Hepatocyte (in vitro differentiated cells): Measurements from ENCODE around the gene UBL4A. TPM values are rescaled to one million over a fixed set of nuclear protein-coding genes. Genes with fewer than 3 reads are reported as not detected.

Experiments
- DNase-seq: peaks from one replicate; pipeline ENCODE4 v3.0.0-alpha.2; 2016; ENCODE audit warnings: low spot score
- H2AFZ ChIP-seq: fragments of 200-600 bp; sonication (generic); 2 replicates; pipeline ENCODE4 v1.6.0; 2016; ENCODE audit warnings: antibody characterized with exemption, mild to moderate bottlenecking
- H3K27ac ChIP-seq: fragments of 200-600 bp; sonication (generic); 2 replicates; pipeline ENCODE4 v1.5.1; 2016; ENCODE audit warnings: mild to moderate bottlenecking
- H3K27me3 ChIP-seq: fragments of 200-600 bp; sonication (generic); 2 replicates; pipeline ENCODE4 v1.6.1; 2016
- H3K36me3 ChIP-seq: fragments of 200-600 bp; sonication (generic); replicated peaks from 2 replicates; pipeline ENCODE4 v1.5.1; 2016; ENCODE audit warnings: low read depth; ENCODE audit not compliant: insufficient read depth
- H3K4me1 ChIP-seq: fragments of 200-600 bp; sonication (generic); 2 replicates; pipeline ENCODE4 v1.5.1; 2016; ENCODE audit warnings: mild to moderate bottlenecking, moderate library complexity; ENCODE audit not compliant: insufficient read depth
- H3K4me2 ChIP-seq: fragments of 200-600 bp; sonication (generic); 2 replicates; pipeline ENCODE4 v1.6.0; 2016
- H3K4me3 ChIP-seq: fragments of 200-600 bp; sonication (generic); 2 replicates; pipeline ENCODE4 v1.5.1; 2016; ENCODE audit warnings: mild to moderate bottlenecking
- H3K79me2 ChIP-seq: fragments of 200-600 bp; sonication (generic); 2 replicates; pipeline ENCODE4 v1.6.0; 2017; ENCODE audit warnings: mild to moderate bottlenecking
- H3K9me2 ChIP-seq: fragments of 200-600 bp; sonication (generic); replicated peaks from 2 replicates; pipeline ENCODE4 v1.6.0; 2017; ENCODE audit warnings: mild to moderate bottlenecking; ENCODE audit not compliant: insufficient read depth
- H3K9me3 ChIP-seq: fragments of 200-600 bp; sonication (generic); 2 replicates; pipeline ENCODE4 v1.5.1; 2016; ENCODE audit warnings: low read depth, mild to moderate bottlenecking
- H4K20me1 ChIP-seq: fragments of 200-600 bp; sonication (generic); 2 replicates; pipeline ENCODE4 v1.6.0; 2016; ENCODE audit warnings: mild to moderate bottlenecking; ENCODE audit not compliant: insufficient read depth, poor library complexity, severe bottlenecking
- CTCF ChIP-seq: fragments of 200-600 bp; sonication (generic); IDR thresholded peaks from 2 replicates; pipeline ENCODE4 v1.5.1; 2016; ENCODE audit warnings: antibody characterized with exemption, mild to moderate bottlenecking; ENCODE audit not compliant: poor library complexity
- EZH2 ChIP-seq: fragments of 200-600 bp; sonication (generic); IDR thresholded peaks from 2 replicates; pipeline ENCODE4 v1.6.1; 2016; ENCODE audit warnings: antibody characterized with exemption, mild to moderate bottlenecking, borderline replicate concordance
- EZH2phosphoT487 ChIP-seq: fragments of 200-600 bp; sonication (generic); IDR thresholded peaks from one replicate; pipeline ENCODE4 v1.6.1; 2018; ENCODE audit warnings: antibody characterized with exemption, mild to moderate bottlenecking, low read depth, moderate library complexity; ENCODE audit not compliant: unreplicated experiment, severe bottlenecking
- WGBS: methylation state at CpG from one replicate; pipeline ENCODE4 v1.1.6; 2016; ENCODE audit warnings: low lambda C conversion rate; ENCODE audit errors: missing lambda C conversion rate; 5-methylcytosine and 5-hydroxymethylcytosine counted together
- polyA plus RNA-seq: library from polyadenylated mRNA; unstranded; fragments of >200 nt; fragmentation: Nextera tagmentation; extraction: Ambion mirVana; gene quantifications from 2 replicates; pipeline ENCODE4 v1.2.1, GENCODE V29; 2016
- total RNA-seq: library from RNA; depleted of rRNA; stranded (reverse); fragments of >200 nt; gene quantifications from 2 replicates; pipeline ENCODE4 v1.2.3, GENCODE V29; 2014

UBL4A gene
- total and polyA plus RNA-seq, 2 experiments from 2014 or later = 25.0 to 34.0 TPM

- DNase-seq = no peak
- H3K79me2 ChIP-seq = no peaks in the 10 kb centered on the region
- no peak overlapping the region for H2AFZ ChIP-seq
- no peaks in the 10 kb centered on the region for H3K9me2 ChIP-seq
- TF ChIP-seq CTCF = no peak
- no peak for TF ChIP-seq EZH2
- TF ChIP-seq EZH2phosphoT487 = no peak
- no peaks in the 10 kb centered on the region for H3K4me1 ChIP-seq
- no peak overlapping the region for H3K4me3 ChIP-seq
- H4K20me1 ChIP-seq = no peaks in the 10 kb centered on the region
- no peaks in the 10 kb centered on the region for H3K36me3 ChIP-seq
- H3K27ac ChIP-seq = no peak overlapping the region
- H3K4me2 ChIP-seq = no peak overlapping the region
- no peaks in the 10 kb centered on the region for H3K9me3 ChIP-seq
- whole genome bisulfite sequencing = 99% methylated on average over 20 of the region's 23 CpGs
- no peaks in the 10 kb centered on the region for H3K27me3 ChIP-seq
Observed at GRCh38 chrX:154468217-154468616, 18.2 kb downstream of the UBL4A start.

GRCh38 chrX:154467556-154467955 is 18.9 kb downstream of the UBL4A start:
- WGBS = 97% methylated on average over 12 of the region's 21 CpGs
- Histone ChIP-seq H3K79me2 (no peaks in the 10 kb centered on the region), H3K36me3 (no peaks in the 10 kb centered on the region), H3K27ac (no peak overlapping the region), H3K4me2 (no peak overlapping the region), H3K9me3 (no peaks in the 10 kb centered on the region), H3K27me3 (no peaks in the 10 kb centered on the region), H3K9me2 (no peaks in the 10 kb centered on the region), H3K4me1 (no peaks in the 10 kb centered on the region), H2AFZ (no peak overlapping the region), H4K20me1 (no peaks in the 10 kb centered on the region), H3K4me3 (no peak overlapping the region)
- TF ChIP-seq EZH2phosphoT487 (no peak), CTCF (no peak), EZH2 (no peak)
- no peak for DNase-seq

- no peaks in the 10 kb centered on the region for H3K9me3 ChIP-seq
- WGBS = 95% methylated on average over 15 of the region's 15 CpGs
- H3K4me2 ChIP-seq = no peak overlapping the region
- H3K79me2 ChIP-seq = no peaks in the 10 kb centered on the region
- no peak for TF ChIP-seq EZH2phosphoT487
- TF ChIP-seq CTCF = no peak
- TF ChIP-seq EZH2 = no peak
- no peaks in the 10 kb centered on the region for H3K36me3 ChIP-seq
- H3K27ac ChIP-seq = no peak overlapping the region
- no peak overlapping the region for H3K4me3 ChIP-seq
- H2AFZ ChIP-seq = no peak overlapping the region
- no peaks in the 10 kb centered on the region for H4K20me1 ChIP-seq
- no peaks in the 10 kb centered on the region for H3K4me1 ChIP-seq
- DNase-seq = no peak
- H3K27me3 ChIP-seq = no peaks in the 10 kb centered on the region
- H3K9me2 ChIP-seq = no peaks in the 10 kb centered on the region
Observed at GRCh38 chrX:154466907-154467306, 19.5 kb downstream of the UBL4A start.

GRCh38 chrX:154466036-154466435 is 20.4 kb downstream of the UBL4A start:
- no peaks in the 10 kb centered on the region for H3K27me3 ChIP-seq
- H2AFZ ChIP-seq = no peak overlapping the region
- no peak overlapping the region for H3K4me3 ChIP-seq
- H4K20me1 ChIP-seq = no peaks in the 10 kb centered on the region
- H3K4me2 ChIP-seq = no peak overlapping the region
- no peak overlapping the region for H3K27ac ChIP-seq
- H3K4me1 ChIP-seq = no peaks in the 10 kb centered on the region
- TF ChIP-seq EZH2phosphoT487 = no peak
- TF ChIP-seq CTCF = no peak
- TF ChIP-seq EZH2 = no peak
- H3K79me2 ChIP-seq = no peaks in the 10 kb centered on the region
- H3K9me3 ChIP-seq = no peaks in the 10 kb centered on the region
- H3K36me3 ChIP-seq = no peaks in the 10 kb centered on the region
- no peaks in the 10 kb centered on the region for H3K9me2 ChIP-seq
- no peak for DNase-seq
- 92% methylated on average over 27 of the region's 32 CpGs for WGBS
